ENCODE measurements around the gene YEATS2. TPM values are rescaled to one million over a fixed set of nuclear protein-coding genes. Genes with fewer than 3 reads are reported as not detected.

YEATS2 gene
- total RNA-seq, 4 donors from 2014 or later = 15.4 to 54.7 (median 40.6) TPM

DNA sequence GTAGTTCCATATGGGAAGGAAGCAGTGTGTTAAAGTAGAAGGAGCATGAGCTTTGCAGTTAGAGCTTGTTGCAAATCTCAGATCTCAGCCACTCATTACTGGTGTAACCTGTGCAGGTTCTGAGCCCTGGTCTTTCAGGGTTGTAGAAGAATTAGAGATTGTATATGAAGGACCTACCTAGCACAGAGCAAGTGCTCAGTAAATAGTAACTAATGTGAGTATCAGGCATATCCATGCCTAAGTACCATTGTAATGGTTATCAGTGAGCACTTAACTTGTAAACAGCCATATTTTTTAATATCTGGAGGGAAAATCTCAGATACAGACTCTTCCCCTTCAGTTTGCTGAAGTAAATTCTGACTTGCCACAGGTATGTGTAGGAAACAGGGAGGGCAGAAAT is 68.5 kb downstream of the YEATS2 start:
- H3K27ac ChIP-seq = no peak overlapping the region
- H3K9me3 ChIP-seq = no peaks in the 10 kb centered on the region
- no peak overlapping the region for H3K4me3 ChIP-seq
- H3K4me1 ChIP-seq = no peaks in the 10 kb centered on the region
- no peaks in the 10 kb centered on the region for H3K36me3 ChIP-seq
- intact Hi-C loops (cut with DNase I; ENCODE audit: low total_unique reads) = no loop called here
- no peaks in the 10 kb centered on the region for H3K27me3 ChIP-seq
- TF ChIP-seq, protein P1, sequence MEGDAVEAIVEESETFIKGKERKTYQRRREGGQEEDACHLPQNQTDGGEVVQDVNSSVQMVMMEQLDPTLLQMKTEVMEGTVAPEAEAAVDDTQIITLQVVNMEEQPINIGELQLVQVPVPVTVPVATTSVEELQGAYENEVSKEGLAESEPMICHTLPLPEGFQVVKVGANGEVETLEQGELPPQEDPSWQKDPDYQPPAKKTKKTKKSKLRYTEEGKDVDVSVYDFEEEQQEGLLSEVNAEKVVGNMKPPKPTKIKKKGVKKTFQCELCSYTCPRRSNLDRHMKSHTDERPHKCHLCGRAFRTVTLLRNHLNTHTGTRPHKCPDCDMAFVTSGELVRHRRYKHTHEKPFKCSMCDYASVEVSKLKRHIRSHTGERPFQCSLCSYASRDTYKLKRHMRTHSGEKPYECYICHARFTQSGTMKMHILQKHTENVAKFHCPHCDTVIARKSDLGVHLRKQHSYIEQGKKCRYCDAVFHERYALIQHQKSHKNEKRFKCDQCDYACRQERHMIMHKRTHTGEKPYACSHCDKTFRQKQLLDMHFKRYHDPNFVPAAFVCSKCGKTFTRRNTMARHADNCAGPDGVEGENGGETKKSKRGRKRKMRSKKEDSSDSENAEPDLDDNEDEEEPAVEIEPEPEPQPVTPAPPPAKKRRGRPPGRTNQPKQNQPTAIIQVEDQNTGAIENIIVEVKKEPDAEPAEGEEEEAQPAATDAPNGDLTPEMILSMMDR (IDR thresholded peaks at IDR 0.05) = no peak
- TF ChIP-seq POLR2A (IDR thresholded peaks at IDR 0.05) = no peak
- no peak for DNase-seq

DNA sequence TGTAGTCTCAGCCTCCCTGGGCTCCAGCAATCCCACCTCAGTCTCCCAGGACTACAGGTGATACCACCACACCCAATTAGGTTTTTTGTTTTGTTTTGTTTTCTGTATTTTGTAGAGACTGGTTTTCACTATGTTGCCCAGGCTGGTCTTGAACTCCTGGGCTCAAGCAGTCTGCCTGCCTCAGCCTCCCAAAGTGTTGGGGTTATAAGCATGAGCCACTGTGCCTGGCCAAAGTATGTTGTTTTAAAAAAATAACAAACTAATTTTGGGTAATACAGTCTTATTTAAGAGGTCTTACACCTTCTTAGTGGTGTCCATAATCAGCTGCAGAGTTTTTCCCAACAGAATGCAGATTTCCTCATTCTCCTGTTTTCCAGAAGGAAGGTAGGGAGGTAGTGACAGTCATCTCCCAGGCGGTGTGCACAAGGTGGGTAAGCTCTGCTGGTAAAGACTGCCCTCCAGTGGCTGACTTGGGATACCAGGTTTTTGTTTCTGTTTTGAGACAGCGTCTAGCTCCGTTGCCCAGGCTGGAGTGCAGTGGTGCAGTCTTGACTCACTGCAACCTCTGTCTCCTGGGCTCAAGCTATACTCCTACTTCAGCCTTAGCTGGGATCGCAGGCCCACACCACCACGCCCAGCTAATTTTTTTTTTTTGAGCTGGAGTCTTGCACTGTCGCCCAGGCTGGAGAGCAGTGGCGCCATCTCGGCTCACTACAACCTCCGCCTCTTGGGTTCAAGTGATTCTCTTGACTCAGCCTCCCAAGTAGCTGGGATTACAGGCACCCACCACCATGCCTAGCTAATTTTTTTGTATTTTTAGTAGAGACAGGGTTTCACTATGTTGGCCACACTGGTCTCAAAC is 69.4 kb downstream of the YEATS2 start:
- TF ChIP-seq, protein P1 (IDR thresholded peaks at IDR 0.05) = peak; percentile 62 to 74 (median 70)
- TF ChIP-seq POLR2A (IDR thresholded peaks at IDR 0.05) = no peak
- intact Hi-C loops (cut with DNase I; ENCODE audit: low total_unique reads) = no loop called here
- Histone ChIP-seq H3K4me3 (no peak overlapping the region), H3K36me3 (no peaks in the 10 kb centered on the region), H3K27me3 (no peaks in the 10 kb centered on the region), H3K9me3 (no peaks in the 10 kb centered on the region), H3K4me1 (no peaks in the 10 kb centered on the region), H3K27ac (no peak overlapping the region)
- DNase-seq = peak; percentile 52 to 57

DNA sequence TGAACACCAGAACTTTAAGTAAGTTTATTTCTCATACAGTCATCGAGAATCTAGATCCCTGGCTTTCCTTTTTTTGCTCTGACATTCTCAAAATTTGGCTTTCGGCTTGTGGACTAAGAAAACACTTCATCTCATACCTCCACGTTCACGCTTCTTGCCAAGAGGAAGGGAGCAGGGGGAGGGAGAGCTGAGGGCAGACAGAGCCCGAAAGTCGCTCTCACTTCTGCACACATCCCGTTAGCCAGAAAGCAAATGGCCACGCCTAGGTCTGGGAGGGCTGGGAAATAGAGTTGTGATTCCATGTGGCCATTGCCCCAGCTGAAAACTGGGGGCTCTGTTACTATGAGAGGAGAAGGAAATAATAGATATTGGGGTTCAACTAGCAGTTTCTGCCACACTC is 70.5 kb downstream of the YEATS2 start:
- TF ChIP-seq POLR2A (IDR thresholded peaks at IDR 0.05) = no peak
- TF ChIP-seq, protein P1 (IDR thresholded peaks at IDR 0.05) = no peak
- H3K27me3 ChIP-seq = no peaks in the 10 kb centered on the region
- intact Hi-C loops (cut with DNase I; ENCODE audit: low total_unique reads) = no loop called here

DNA sequence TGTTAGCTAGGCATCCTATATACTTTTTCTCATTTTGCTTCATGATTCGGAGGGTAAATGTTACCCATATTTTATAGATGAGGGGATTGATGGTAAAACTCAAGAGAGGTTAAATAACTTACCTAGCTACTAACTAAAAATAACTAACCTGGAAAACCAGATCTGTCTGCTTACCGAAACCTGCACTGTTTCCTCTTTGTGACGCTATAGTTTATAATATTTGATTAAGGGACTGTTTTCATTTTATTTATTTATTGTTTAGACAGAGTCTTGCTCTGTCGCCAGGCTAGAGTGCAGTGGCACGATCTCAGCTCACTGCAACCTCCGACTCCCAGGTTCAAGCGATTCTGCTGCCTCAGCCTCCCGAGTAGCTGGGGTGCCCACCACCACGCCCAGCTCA is 71.9 kb downstream of the YEATS2 start:
- intact Hi-C loops (cut with DNase I; ENCODE audit: low total_unique reads) = no loop called here
- no peak for DNase-seq
- Histone ChIP-seq H3K27me3 (no peaks in the 10 kb centered on the region), H3K9me3 (no peaks in the 10 kb centered on the region), H3K4me3 (no peak overlapping the region), H3K27ac (no peak overlapping the region), H3K4me1 (no peaks in the 10 kb centered on the region), H3K36me3 (no peaks in the 10 kb centered on the region)
- TF ChIP-seq POLR2A (IDR thresholded peaks at IDR 0.05) = no peak
- TF ChIP-seq, protein P1 (IDR thresholded peaks at IDR 0.05) = no peak

More for the DNA sequence above, 70.5 kb downstream of the YEATS2 start:
- H3K36me3 ChIP-seq = no peaks in the 10 kb centered on the region
- no peak overlapping the region for H3K27ac ChIP-seq
- no peaks in the 10 kb centered on the region for H3K9me3 ChIP-seq
- no peak overlapping the region for H3K4me3 ChIP-seq
- no peak for DNase-seq
- no peaks in the 10 kb centered on the region for H3K4me1 ChIP-seq

DNA sequence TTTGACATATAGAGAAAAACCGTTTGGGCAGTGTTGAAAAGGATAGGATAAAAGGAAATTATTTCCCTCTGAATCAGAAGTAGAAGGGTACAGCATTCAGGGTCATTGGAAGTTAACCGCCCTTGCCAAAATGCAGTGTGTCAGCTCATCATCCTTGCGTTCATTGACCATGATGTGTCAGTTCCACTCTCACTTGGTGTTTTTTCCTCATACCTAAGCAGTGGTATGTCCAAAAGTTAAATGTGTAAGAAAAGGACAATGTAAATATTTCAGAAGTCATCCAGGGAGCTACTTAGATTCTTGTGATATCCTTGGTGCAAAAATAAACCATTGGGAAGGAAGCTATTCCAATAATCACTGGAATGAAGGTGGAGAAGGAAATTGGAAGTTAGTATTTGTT is 77.0 kb downstream of the YEATS2 start:
- intact Hi-C loops (cut with DNase I; ENCODE audit: low total_unique reads) = no loop called here
- no peaks in the 10 kb centered on the region for H3K4me1 ChIP-seq
- H3K4me3 ChIP-seq = no peak overlapping the region
- no peaks in the 10 kb centered on the region for H3K36me3 ChIP-seq
- H3K27me3 ChIP-seq = no peaks in the 10 kb centered on the region
- no peak for DNase-seq
- no peaks in the 10 kb centered on the region for H3K9me3 ChIP-seq
- TF ChIP-seq, protein P1 (IDR thresholded peaks at IDR 0.05) = no peak
- no peak for TF ChIP-seq POLR2A (IDR thresholded peaks at IDR 0.05)
- H3K27ac ChIP-seq = no peak overlapping the region

Measured in uterus (tissue), 4 donors.